ENCODE data around the gene FOXC2.

GRCh38 chr16:86537486-86537885, 29.1 kb upstream of the FOXC2 start:
- TF ChIP-seq, protein P1, sequence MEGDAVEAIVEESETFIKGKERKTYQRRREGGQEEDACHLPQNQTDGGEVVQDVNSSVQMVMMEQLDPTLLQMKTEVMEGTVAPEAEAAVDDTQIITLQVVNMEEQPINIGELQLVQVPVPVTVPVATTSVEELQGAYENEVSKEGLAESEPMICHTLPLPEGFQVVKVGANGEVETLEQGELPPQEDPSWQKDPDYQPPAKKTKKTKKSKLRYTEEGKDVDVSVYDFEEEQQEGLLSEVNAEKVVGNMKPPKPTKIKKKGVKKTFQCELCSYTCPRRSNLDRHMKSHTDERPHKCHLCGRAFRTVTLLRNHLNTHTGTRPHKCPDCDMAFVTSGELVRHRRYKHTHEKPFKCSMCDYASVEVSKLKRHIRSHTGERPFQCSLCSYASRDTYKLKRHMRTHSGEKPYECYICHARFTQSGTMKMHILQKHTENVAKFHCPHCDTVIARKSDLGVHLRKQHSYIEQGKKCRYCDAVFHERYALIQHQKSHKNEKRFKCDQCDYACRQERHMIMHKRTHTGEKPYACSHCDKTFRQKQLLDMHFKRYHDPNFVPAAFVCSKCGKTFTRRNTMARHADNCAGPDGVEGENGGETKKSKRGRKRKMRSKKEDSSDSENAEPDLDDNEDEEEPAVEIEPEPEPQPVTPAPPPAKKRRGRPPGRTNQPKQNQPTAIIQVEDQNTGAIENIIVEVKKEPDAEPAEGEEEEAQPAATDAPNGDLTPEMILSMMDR (IDR thresholded peaks at IDR 0.05): no peak
- no peak for TF ChIP-seq POLR2A (IDR thresholded peaks at IDR 0.05)

Data from heart left ventricle (tissue), 13 donors.